HFF-Myc (cell line): Measurements from ENCODE around the gene ZNF549.

ENCODE experiments used
- DNase-seq: peaks from one replicate; pipeline ENCODE4 v3.0.0-alpha.2; 2011; ENCODE audit warnings: low read depth; ENCODE audit errors: extremely low read depth
- H3K4me3 ChIP-seq: replicated peaks from 2 replicates; pipeline ENCODE4 v1.5.1; 2011; ENCODE audit warnings: low read depth, mild to moderate bottlenecking, control low read depth, low read length
- CTCF ChIP-seq: IDR thresholded peaks from 2 replicates; pipeline ENCODE4 v1.5.1; 2012; ENCODE audit warnings: mild to moderate bottlenecking, low read depth, low read length, control low read depth; ENCODE audit errors: missing control alignments

ZNF549 gene

GRCh38 chr19:57599377-57599760 is 72.2 kb downstream of the ZNF549 start:
- no peak for TF ChIP-seq CTCF
- peak overlapping the region; percentile 77 for H3K4me3 ChIP-seq
- DNase-seq = no peak

GRCh38 chr19:57599761-57600383 is 72.7 kb downstream of the ZNF549 start, which contains the start of gene ZNF530:
Gene ZNF530 (plus strand): TSS chr19:57599885. CDS start chr19:57604346, 4,461 bp downstream.
- peak within 1 kb of the TSS; percentile 77 for H3K4me3 ChIP-seq
- TF ChIP-seq CTCF = no peak
- peak; percentile 81 for DNase-seq

- no peak for TF ChIP-seq CTCF
- H3K4me3 ChIP-seq = no peak overlapping the region
- DNase-seq = no peak
Measured at GRCh38 chr19:57606931-57607330, 79.8 kb downstream of the ZNF549 start.
